ENCODE data around the gene ZNF385B.

Gene ZNF385B

GRCh38 chr2:179393481-179393880 lies 467.9 kb downstream of the ZNF385B start:
- DNase-seq (ENCODE audit: low read depth, low spot score), result no peak
